HepG2 (cell line): ENCODE results near the gene YAP1. TPM values are rescaled to one million over a fixed set of nuclear protein-coding genes. Genes with fewer than 3 reads are reported as not detected.

Source experiments
- ATAC-seq: fragments of 200-7000 bp; cut with Tn5 transposase; 3 replicates; pipeline ENCODE4 v1.9.1; 2020; ENCODE audit warnings: mild to moderate bottlenecking, moderate library complexity
- BruUV-seq: library from RNA; stranded (reverse); fragments of 400-500 nt; replicated peaks from 2 replicates; lab custom pipeline; 2021; lab: Mats Ljungman, UMichigan
- CTCF ChIA-PET: fragments of 300-600 bp; formaldehyde crosslinking; extraction: SDS; loops from one replicate; lab custom pipeline; 2021; ENCODE audit warnings: low total read pairs, inconsistent platforms, low intra/inter-chr PET ratio; lab: Yijun Ruan, JAX
- POLR2A ChIA-PET: fragments of 350-600 bp; sonication (Branson Sonifier 250); formaldehyde crosslinking; loops from one replicate; lab custom pipeline; 2020; ENCODE audit warnings: antibody characterized with exemption, inconsistent platforms; lab: Yijun Ruan, JAX
- DNase-seq: peaks from one replicate; pipeline ENCODE4 v3.0.0-alpha.2; 2015; ENCODE audit warnings: low spot score
- FAIRE-seq: peaks from 3 replicates; lab custom pipeline; 2011; peaks lifted over from hg19 to GRCh38; lab: Jason Lieb, UNC
- H2AFZ ChIP-seq: one replicate; pipeline ENCODE4 v1.6.1; 2011; ENCODE audit warnings: low read length, inconsistent platforms
- H3K27ac ChIP-seq: fragments of 300-600 bp; 3 replicates; pipeline ENCODE4 v1.8.0; 2011; ENCODE audit warnings: mixed run types, mild to moderate bottlenecking, mixed read lengths, low read length, inconsistent platforms; ENCODE audit not compliant: insufficient read depth; ENCODE audit errors: extremely low read length
- H3K27me3 ChIP-seq, 2 experiments: fragments of 200-600 bp in 1 of 2; 2 replicates in 1 of 2; 3 replicates in 1 of 2; pipeline versions ENCODE4 v1.6.0 to v1.8.0; 2011; ENCODE audit warnings: low read length in 2 of 2, mild to moderate bottlenecking in 2 of 2, moderate library complexity in 2 of 2, inconsistent platforms in 1 of 2; ENCODE audit not compliant: insufficient read depth in 2 of 2, control insufficient read depth in 1 of 2
- H3K36me3 ChIP-seq, 2 experiments: fragments of 200-600 bp in 1 of 2; replicated peaks in 1 of 2; 2 replicates in 1 of 2; 3 replicates in 1 of 2; pipeline versions ENCODE4 v1.5.1 to v1.8.0; 2011; ENCODE audit warnings: low read length in 2 of 2, inconsistent platforms in 1 of 2; ENCODE audit not compliant: insufficient read depth in 2 of 2, control insufficient read depth in 1 of 2
- H3K4me1 ChIP-seq: 2 replicates; pipeline ENCODE4 v1.5.1; 2012; ENCODE audit warnings: low read length, inconsistent platforms; ENCODE audit not compliant: insufficient read depth
- H3K4me2 ChIP-seq: 2 replicates; pipeline ENCODE4 v1.6.0; 2011; ENCODE audit warnings: low read depth, low read length, inconsistent platforms
- H3K4me3 ChIP-seq, 3 experiments: fragments of 200-600 bp in 1 of 3; sonication (generic), shearing (Covaris generic) in 1 of 3; replicated peaks in 1 of 3; 2 replicates each; pipeline ENCODE4 v1.5.1; 2011 to 2016; ENCODE audit warnings: low read length in 3 of 3, inconsistent platforms in 2 of 3, low read depth in 2 of 3, mild to moderate bottlenecking in 2 of 3, control low read depth in 1 of 3, mixed read lengths in 1 of 3; ENCODE audit not compliant: insufficient read depth in 1 of 3
- H3K79me2 ChIP-seq: one replicate; pipeline ENCODE4 v1.6.1; 2011; ENCODE audit warnings: low read length, inconsistent platforms; ENCODE audit not compliant: insufficient read depth
- H3K9ac ChIP-seq: 2 replicates; pipeline ENCODE4 v1.6.0; 2011; ENCODE audit warnings: mild to moderate bottlenecking, low read depth, low read length, inconsistent platforms; ENCODE audit not compliant: insufficient read depth
- H3K9me3 ChIP-seq: 2 replicates; pipeline ENCODE4 v1.5.1; 2012; ENCODE audit warnings: mild to moderate bottlenecking, low read length
- H4K20me1 ChIP-seq: 2 replicates; pipeline ENCODE4 v1.6.0; 2011; ENCODE audit warnings: inconsistent platforms, mild to moderate bottlenecking, low read length, moderate library complexity; ENCODE audit not compliant: insufficient read depth
- AGO2 ChIP-seq: fragments of 200-400 bp; formaldehyde crosslinking; optimal IDR thresholded peaks from 2 replicates; pipeline ENCODE3; 2017; ENCODE audit warnings: mild to moderate bottlenecking, low read depth, low read length, moderate library complexity
- MIER3 ChIP-seq: IDR thresholded peaks from 2 replicates; pipeline ENCODE4 v1.6.1; 2016; ENCODE audit warnings: missing compliant biosample characterization, borderline replicate concordance
- POLR2G ChIP-seq: fragments of 200-400 bp; formaldehyde crosslinking; IDR thresholded peaks from 2 replicates; pipeline ENCODE4 v1.6.1; 2018; ENCODE audit warnings: mild to moderate bottlenecking, low read depth, low read length, moderate library complexity
- SALL2 ChIP-seq: sonication (generic); formaldehyde crosslinking; IDR thresholded peaks from 2 replicates; pipeline ENCODE4 v1.8.1; 2023; ENCODE audit warnings: mild to moderate bottlenecking, missing genetic modification reagents, inconsistent platforms
- SSRP1 ChIP-seq: IDR thresholded peaks from 2 replicates; pipeline ENCODE4 v1.6.1; 2016; ENCODE audit warnings: control low read depth
- ZNF512 ChIP-seq: sonication (generic); formaldehyde crosslinking; IDR thresholded peaks from 2 replicates; pipeline ENCODE4 v1.4.0; 2020; ENCODE audit warnings: mild to moderate bottlenecking, missing genetic modification reagents
- WGBS: methylation state at CpG from one replicate; pipeline ENCODE4 v1.1.6; 2017; ENCODE audit warnings: low lambda C conversion rate; 5-methylcytosine and 5-hydroxymethylcytosine counted together
- in situ Hi-C: cut with HindIII; loops from 2 replicates; pipeline ENCODE4 v1.10.0; 2017; ENCODE audit warnings: low pct_unique_long_range_greater_than_20kb; ENCODE audit not compliant: extremely low pct_ligation_motif_present
- intact Hi-C: fragments of 100-400 bp; cut with micrococcal nuclease; formaldehyde crosslinking; loops from one replicate; pipeline ENCODE4 v1.10.0; 2022; ENCODE audit not compliant: unreplicated experiment
- polyA plus RNA-seq, 8 experiments: library from polyadenylated mRNA; depleted of rRNA in 3 of 8; stranded (reverse) in 7 of 8; unstranded in 1 of 8; fragments of >200 nt; fragmentation: Illumina TruSeq in 4 of 8; extraction: Trizol in 4 of 8; gene quantifications; 2 replicates each; pipeline versions ENCODE4 v1.2.1 to v1.2.3, GENCODE V29; 2011 to 2016; ENCODE audit warnings: low read depth in 4 of 8, missing spikeins in 1 of 8, mixed read lengths in 1 of 8; ENCODE audit not compliant: insufficient read depth in 1 of 8
- total RNA-seq, 5 experiments: library from RNA; depleted of rRNA; stranded (reverse); fragments of >200 nt; fragmentation: Illumina TruSeq; extraction: Trizol; gene quantifications; 2 replicates each; pipeline ENCODE4 v1.2.3, GENCODE V29; 2016; ENCODE audit warnings: low read depth in 1 of 5

Gene YAP1
- total and polyA plus RNA-seq, 2 of the 13 experiments (the other 11 are each of a cell fraction or from before 2014, with no cell fraction given): 59.5 to 91.0 TPM

DNA sequence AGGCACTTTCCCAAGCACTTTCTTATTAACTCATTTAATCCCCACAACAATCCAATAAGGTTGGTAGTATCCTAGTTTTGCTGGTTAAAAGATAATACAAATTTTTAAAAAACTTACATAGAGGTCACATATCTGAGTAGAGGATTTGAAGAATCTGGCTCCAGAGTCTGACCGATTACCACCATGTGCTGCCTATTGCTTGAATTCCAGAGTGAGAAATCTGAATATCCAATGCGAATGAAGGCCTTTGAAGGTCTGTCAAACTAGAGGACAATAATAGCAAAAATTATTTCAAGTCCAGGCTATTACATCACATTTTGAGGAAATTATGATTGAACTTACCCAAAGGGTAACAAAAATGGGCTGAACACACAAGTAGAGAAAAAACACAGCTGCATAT, 129.2 kb downstream of the YAP1 start:
- no peak for ATAC-seq

GRCh38 chr11:102239911-102240310, 129.7 kb downstream of the YAP1 start:
- ATAC-seq (no peak), DNase-seq (no peak), FAIRE-seq (no peak)
- Histone ChIP-seq H2AFZ (no peak overlapping the region), H3K4me3 (no peak overlapping the region), H4K20me1 (no peaks in the 10 kb centered on the region), H3K4me2 (no peak overlapping the region), H3K27me3 (no peaks in the 10 kb centered on the region), H3K79me2 (no peaks in the 10 kb centered on the region), H3K9me3 (no peaks in the 10 kb centered on the region), H3K36me3 (no peaks in the 10 kb centered on the region), H3K9ac (no peak overlapping the region), H3K27ac (no peak overlapping the region), H3K4me1 (peaks cover 75% of the 10 kb centered on the region)
- 96% methylated on average over 6 of the region's 6 CpGs for WGBS
- no TSS peak for BruUV-seq
- CTCF ChIA-PET: no interaction called here
- intact Hi-C loops (loop anchor here (2.0 kb wide), 1 partner anchor 33 kb away; no protein-coding TSS in a partner anchor), in situ Hi-C loops (no loop called here)
- POLR2A ChIA-PET: no interaction called here
- TF ChIP-seq SALL2 (CRISPR knock-in tag): no peak
- peak; percentile 41; the same call in 1 of the 2 replicates for TF ChIP-seq POLR2G

More for the DNA sequence above, 129.2 kb downstream of the YAP1 start:
- H3K27ac ChIP-seq: no peak overlapping the region
- TSS peak; percentile 14 for BruUV-seq
- H2AFZ ChIP-seq: no peak overlapping the region
- no peak for DNase-seq
- ChIA-PET CTCF (no interaction called here), POLR2A (no interaction called here)
- FAIRE-seq: no peak
- intact Hi-C loops (loop anchor here (2.0 kb wide), 1 partner anchor 33 kb away; no protein-coding TSS in a partner anchor), in situ Hi-C loops (no loop called here)
- WGBS: 99% methylated on average over 2 of the region's 2 CpGs
- H3K4me2 ChIP-seq: no peak overlapping the region
- H3K9me3 ChIP-seq: no peaks in the 10 kb centered on the region
- no peaks in the 10 kb centered on the region for H4K20me1 ChIP-seq
- TF ChIP-seq ZNF512 (no peak), MIER3 (CRISPR knock-in tag) (no peak), AGO2 (peak; percentile 5), SSRP1 (CRISPR knock-in tag) (no peak)
- no peak overlapping the region for H3K4me3 ChIP-seq
- no peaks in the 10 kb centered on the region for H3K79me2 ChIP-seq
- no peaks in the 10 kb centered on the region for H3K36me3 ChIP-seq
- no peaks in the 10 kb centered on the region for H3K27me3 ChIP-seq
- peaks cover 71% of the 10 kb centered on the region for H3K4me1 ChIP-seq
- no peak overlapping the region for H3K9ac ChIP-seq
